OCI-LY3 (cell line): ENCODE data around the gene NUDT9.

Source experiments
- CTCF ChIP-seq: fragments of 200-600, 300-600 bp; sonication (generic); IDR thresholded peaks from 2 replicates; pipeline ENCODE4 v1.5.1; 2014; ENCODE audit warnings: antibody characterized with exemption, low read length, low read depth
- EZH2phosphoT487 ChIP-seq: fragments of 200-600 bp; shearing (Covaris generic); IDR thresholded peaks from 2 replicates; pipeline ENCODE4 v1.6.1; 2018; ENCODE audit warnings: antibody characterized with exemption, mixed run types, low read depth

- TF ChIP-seq CTCF, result no peak
- TF ChIP-seq EZH2phosphoT487, result no peak
These were observed 70.7 kb downstream of the NUDT9 start for GRCh38 chr4:87493115-87493514.
